Measurements from ENCODE around the gene JCHAIN.
"Not testable (repeated sequence)": the region's sequence is repeated elsewhere in the genome, so short reads cannot be mapped to it uniquely, and the experiment has no call there.

The JCHAIN gene

GRCh38 chr4:70704215-70704930, 38.1 kb upstream of the JCHAIN start:
- peak; percentile 44 for ATAC-seq (replicated peaks)
- Mint-ChIP-seq H3K27me3 (no peaks in the 10 kb centered on the region), H3K27ac (peak overlapping the region; percentile 85 to 86), H3K4me3 (peak overlapping the region; percentile 86 to 88), H3K9me3 (no peaks in the 10 kb centered on the region), H3K36me3 (ENCODE audit: insufficient read depth) (peaks cover 8% of the 10 kb centered on the region), H3K4me1 (ENCODE audit: low read depth in 2 of 2) (peaks cover 14 to 23% of the 10 kb centered on the region in 2 donors)
- DNase-seq, result peak; percentile 28 to 38 (median 36)

- H3K4me1 Mint-ChIP-seq (ENCODE audit: low read depth in 2 of 2), result peaks cover 14 to 23% of the 10 kb centered on the region in 2 donors
- DNase-seq (no peak), ATAC-seq (replicated peaks) (no peak)
- H3K4me3 Mint-ChIP-seq, result peak overlapping the region; percentile 86 to 88
- H3K27me3 Mint-ChIP-seq, result no peaks in the 10 kb centered on the region
- peak overlapping the region; percentile 85 to 86 for H3K27ac Mint-ChIP-seq
- peaks cover 8% of the 10 kb centered on the region for H3K36me3 Mint-ChIP-seq (ENCODE audit: insufficient read depth)
- H3K9me3 Mint-ChIP-seq, result no peaks in the 10 kb centered on the region
Observed at GRCh38 chr4:70703619-70704214, 37.4 kb upstream of the JCHAIN start.

GRCh38 chr4:70702592-70702991, 36.3 kb upstream of the JCHAIN start:
- H3K27ac Mint-ChIP-seq; H3K27me3 Mint-ChIP-seq; H3K4me3 Mint-ChIP-seq; DNase-seq; H3K9me3 Mint-ChIP-seq; ATAC-seq (replicated peaks); H3K36me3 Mint-ChIP-seq (ENCODE audit: insufficient read depth): not testable (repeated sequence)
- peaks cover 14 to 23% of the 10 kb centered on the region in 2 donors for H3K4me1 Mint-ChIP-seq (ENCODE audit: low read depth in 2 of 2)

- Mint-ChIP-seq H3K4me3 (no peak overlapping the region), H3K36me3 (ENCODE audit: insufficient read depth) (peaks cover 8% of the 10 kb centered on the region), H3K27ac (no peak overlapping the region), H3K9me3 (no peaks in the 10 kb centered on the region), H3K27me3 (no peaks in the 10 kb centered on the region), H3K4me1 (ENCODE audit: low read depth in 2 of 2) (peaks cover 11 to 18% of the 10 kb centered on the region in 2 donors)
- ATAC-seq (replicated peaks) (no peak), DNase-seq (no peak)
Observed at GRCh38 chr4:70701271-70701670, 35.0 kb upstream of the JCHAIN start.

- DNase-seq (no peak), ATAC-seq (replicated peaks) (no peak)
- H3K27ac Mint-ChIP-seq, result no peak overlapping the region
Observed at GRCh38 chr4:70700712-70701111, 34.4 kb upstream of the JCHAIN start.

GRCh38 chr4:70698435-70698834, 32.1 kb upstream of the JCHAIN start:
- not testable (repeated sequence) for DNase-seq; H3K4me3 Mint-ChIP-seq; H3K4me1 Mint-ChIP-seq (ENCODE audit: low read depth in 2 of 2); H3K9me3 Mint-ChIP-seq; H3K27me3 Mint-ChIP-seq; H3K27ac Mint-ChIP-seq; ATAC-seq (replicated peaks); H3K36me3 Mint-ChIP-seq (ENCODE audit: insufficient read depth)

More at GRCh38 chr4:70700712-70701111, 34.4 kb upstream of the JCHAIN start:
- Mint-ChIP-seq H3K4me1 (ENCODE audit: low read depth in 2 of 2) (peaks cover 5 to 12% of the 10 kb centered on the region in 2 donors), H3K4me3 (no peak overlapping the region), H3K9me3 (no peaks in the 10 kb centered on the region), H3K27me3 (no peaks in the 10 kb centered on the region), H3K36me3 (ENCODE audit: insufficient read depth) (peaks cover 7% of the 10 kb centered on the region)

GRCh38 chr4:70694633-70695032, 28.3 kb upstream of the JCHAIN start:
- H3K4me1 Mint-ChIP-seq (ENCODE audit: low read depth in 2 of 2), result peaks cover 6 to 23% of the 10 kb centered on the region in 2 donors
- not testable (repeated sequence) for H3K27me3 Mint-ChIP-seq; H3K27ac Mint-ChIP-seq; H3K9me3 Mint-ChIP-seq; H3K4me3 Mint-ChIP-seq; DNase-seq; ATAC-seq (replicated peaks)
- H3K36me3 Mint-ChIP-seq (ENCODE audit: insufficient read depth), result peaks cover 21% of the 10 kb centered on the region

- Mint-ChIP-seq H3K9me3 (no peaks in the 10 kb centered on the region), H3K4me3 (no peak overlapping the region), H3K27ac (no peak overlapping the region), H3K27me3 (no peaks in the 10 kb centered on the region), H3K36me3 (ENCODE audit: insufficient read depth) (peaks cover 43% of the 10 kb centered on the region), H3K4me1 (ENCODE audit: low read depth in 2 of 2) (peaks cover 28 to 41% of the 10 kb centered on the region in 2 donors)
- no peak for DNase-seq
- no peak for ATAC-seq (replicated peaks)
Observed at GRCh38 chr4:70691661-70692060, 25.4 kb upstream of the JCHAIN start.

- no peak for DNase-seq
- H3K4me3 Mint-ChIP-seq, result peak overlapping the region; percentile 97 to 100
- ATAC-seq (replicated peaks), result no peak
- H3K27me3 Mint-ChIP-seq, result no peaks in the 10 kb centered on the region
- H3K36me3 Mint-ChIP-seq (ENCODE audit: insufficient read depth), result peaks cover 39% of the 10 kb centered on the region
- H3K27ac Mint-ChIP-seq, result peak overlapping the region; percentile 98 to 99
- no peaks in the 10 kb centered on the region for H3K9me3 Mint-ChIP-seq
- H3K4me1 Mint-ChIP-seq (ENCODE audit: low read depth in 2 of 2), result peaks cover 28 to 41% of the 10 kb centered on the region in 2 donors
Observed at GRCh38 chr4:70688795-70689231, 22.5 kb upstream of the JCHAIN start.

GRCh38 chr4:70687821-70688794, 21.8 kb upstream of the JCHAIN start, which contains the start of gene UTP3:
Gene UTP3, plus strand, starts transcription at chr4:70688532. Its CDS starts 146 bp downstream, at chr4:70688678.
- H3K27ac Mint-ChIP-seq, result peak within 1 kb of the TSS; percentile 98 to 99
- ATAC-seq (replicated peaks), result peak; percentile 89
- no peaks in the 10 kb centered on the region for H3K9me3 Mint-ChIP-seq
- peak within 1 kb of the TSS; percentile 97 to 100 for H3K4me3 Mint-ChIP-seq
- peak; percentile 88 to 91 (median 90) for DNase-seq
- no peaks in the 10 kb centered on the region for H3K27me3 Mint-ChIP-seq
- H3K4me1 Mint-ChIP-seq (ENCODE audit: low read depth in 2 of 2), result peaks cover 28 to 41% of the 10 kb centered on the region in 2 donors
- H3K36me3 Mint-ChIP-seq (ENCODE audit: insufficient read depth), result peaks cover 36% of the 10 kb centered on the region

GRCh38 chr4:70687392-70687791, 21.1 kb upstream of the JCHAIN start:
- DNase-seq, result peak in 2 of 3 experiments; percentile 2 to 11
- ATAC-seq (replicated peaks), result peak; percentile 2
- Mint-ChIP-seq H3K27me3 (no peaks in the 10 kb centered on the region), H3K27ac (peak overlapping the region; percentile 98 to 99), H3K4me1 (ENCODE audit: low read depth in 2 of 2) (peaks cover 28 to 39% of the 10 kb centered on the region in 2 donors), H3K4me3 (peak overlapping the region; percentile 97 to 100), H3K9me3 (no peaks in the 10 kb centered on the region), H3K36me3 (ENCODE audit: insufficient read depth) (peaks cover 33% of the 10 kb centered on the region)

- not testable (repeated sequence) for H3K4me3 Mint-ChIP-seq; ATAC-seq (replicated peaks); H3K27me3 Mint-ChIP-seq; H3K9me3 Mint-ChIP-seq; DNase-seq; H3K36me3 Mint-ChIP-seq (ENCODE audit: insufficient read depth); H3K27ac Mint-ChIP-seq; H3K4me1 Mint-ChIP-seq (ENCODE audit: low read depth in 2 of 2)
Observed at GRCh38 chr4:70682142-70682541, 15.8 kb upstream of the JCHAIN start.

- Mint-ChIP-seq H3K9me3 (no peaks in the 10 kb centered on the region), H3K4me1 (ENCODE audit: low read depth in 2 of 2) (no peaks in the 10 kb centered on the region), H3K36me3 (ENCODE audit: insufficient read depth) (no peaks in the 10 kb centered on the region), H3K27me3 (peaks cover 6% of the 10 kb centered on the region in 2 donors), H3K27ac (no peak overlapping the region), H3K4me3 (no peak overlapping the region)
- ATAC-seq (replicated peaks) (no peak), DNase-seq (no peak)
Observed at GRCh38 chr4:70681704-70682103, 15.4 kb upstream of the JCHAIN start.

Data from effector memory CD8-positive, alpha-beta T cell (primary cell).